A204.1 (cell line): ENCODE measurements around the gene DEFB113.

Experiments
- FAIRE-seq: peaks from 2 replicates; lab custom pipeline; 2012; peaks lifted over from hg19 to GRCh38; lab: Jason Lieb, UNC

DEFB113 gene

GRCh38 chr6:49935387-49935786 lies 34.0 kb downstream of the DEFB113 start:
- no peak for FAIRE-seq

DNA sequence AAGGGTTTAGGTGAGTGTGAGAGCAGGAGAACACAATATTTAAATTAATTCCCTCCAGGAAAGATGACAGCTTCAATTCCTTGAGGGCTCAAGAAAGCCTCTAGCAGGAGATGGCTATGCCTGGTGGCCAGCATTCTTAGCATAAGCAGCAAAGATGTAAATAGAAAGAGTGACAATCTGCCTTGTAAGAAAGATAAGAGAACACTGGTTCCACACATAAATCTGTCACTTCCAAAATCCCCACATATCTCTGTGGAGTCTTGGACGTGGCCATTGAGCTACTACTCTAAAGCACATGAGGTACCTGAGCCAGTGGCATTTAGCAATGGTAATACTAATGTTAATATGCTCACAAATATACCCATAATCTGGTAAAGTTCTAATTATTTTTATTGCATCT lies 34.7 kb downstream of the DEFB113 start:
- no peak for FAIRE-seq

DNA sequence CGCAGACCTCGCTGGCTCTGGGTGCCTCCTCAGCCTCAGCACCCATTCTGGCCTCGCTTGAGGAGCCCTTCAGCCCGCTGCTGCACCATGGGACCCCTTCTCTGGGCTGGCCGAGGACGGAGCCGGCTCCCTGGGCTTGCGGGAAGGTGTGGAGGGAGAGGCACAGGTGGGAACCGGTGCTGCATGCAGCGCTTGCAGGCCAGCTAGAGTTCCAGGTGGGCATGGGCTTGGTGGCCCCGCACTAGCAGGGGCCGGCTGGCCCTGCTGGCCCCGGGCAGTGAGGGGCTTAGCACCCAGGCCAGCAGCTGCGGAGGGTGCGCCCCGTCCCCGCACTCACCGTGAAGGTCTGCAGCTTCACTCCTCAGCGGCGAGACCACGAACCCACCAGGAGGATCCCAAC lies 35.9 kb downstream of the DEFB113 start:
- no peak for FAIRE-seq

DNA sequence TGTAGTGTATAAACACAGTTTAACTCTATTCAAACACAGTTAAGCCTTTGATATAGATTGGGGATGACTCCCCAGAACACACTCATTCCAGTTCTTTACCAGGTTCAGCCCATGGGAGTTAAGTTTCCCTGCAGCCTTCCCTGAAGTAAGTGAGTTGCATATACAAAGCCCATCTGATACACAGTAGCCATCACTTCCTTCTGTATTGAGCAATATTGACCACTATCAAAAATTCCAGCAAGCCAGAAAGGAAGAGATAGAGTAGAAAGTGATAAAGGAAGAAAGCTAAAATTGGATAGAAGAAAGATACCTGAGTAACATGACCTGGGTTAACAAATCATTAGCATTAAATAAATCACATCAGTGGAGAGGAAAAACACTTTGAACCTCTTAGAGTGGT lies 40.1 kb downstream of the DEFB113 start:
- no peak for FAIRE-seq

GRCh38 chr6:49923826-49924225 lies 45.6 kb downstream of the DEFB113 start:
- FAIRE-seq: no peak

DNA sequence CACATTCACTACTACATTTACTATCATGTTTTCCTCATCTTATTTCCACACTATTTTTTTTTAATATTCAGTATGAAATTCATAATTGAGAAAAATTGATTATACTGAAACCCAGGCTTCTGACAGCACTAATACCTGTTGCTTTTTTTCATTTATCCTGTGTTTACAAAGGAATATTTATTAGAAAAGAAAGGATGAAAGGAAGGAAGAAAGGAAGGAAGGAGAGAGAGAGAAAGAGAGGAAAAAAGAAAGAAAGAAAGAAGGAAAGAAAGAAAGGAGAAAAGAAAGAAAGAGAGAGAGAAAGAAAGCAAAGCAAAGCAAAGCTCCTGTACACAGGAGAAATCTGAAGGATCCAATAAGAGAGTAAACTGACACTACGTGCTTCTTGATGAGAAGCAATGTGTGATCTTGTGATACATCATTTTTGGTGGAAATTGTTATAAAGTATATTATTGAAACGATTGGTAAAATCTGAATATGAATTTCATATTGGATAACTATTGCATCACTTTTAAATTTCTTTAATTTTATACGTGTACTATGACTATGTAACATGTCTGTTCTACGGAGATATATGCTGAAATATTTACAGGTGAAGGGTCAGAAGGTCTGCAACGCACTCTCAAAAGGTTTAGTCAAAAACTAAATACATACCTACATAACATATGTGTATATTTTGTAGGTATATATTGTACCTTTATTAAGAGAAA lies 49.3 kb downstream of the DEFB113 start:
- FAIRE-seq: no peak

- no peak for FAIRE-seq
Observed at GRCh38 chr6:49919261-49919660, 50.2 kb downstream of the DEFB113 start.

- no peak for FAIRE-seq
Observed at GRCh38 chr6:49918787-49919186, 50.6 kb downstream of the DEFB113 start.
